H9 (cell line): Measurements from ENCODE around the gene CLIC6. TPM values are rescaled to one million over a fixed set of nuclear protein-coding genes. Genes with fewer than 3 reads are reported as not detected.

Experiments
- DNase-seq: peaks from one replicate; pipeline ENCODE4 v3.0.0-alpha.2; 2017
- H2AFZ ChIP-seq: one replicate; pipeline ENCODE4 v1.6.1; 2013; ENCODE audit warnings: mild to moderate bottlenecking, low read length, control low read depth, moderate library complexity
- H2AK5ac ChIP-seq: 2 replicates; pipeline ENCODE4 v1.6.1; 2013; ENCODE audit warnings: low read length, control low read depth, mixed read lengths; ENCODE audit not compliant: insufficient read length
- H2BK120ac ChIP-seq: one replicate; pipeline ENCODE4 v1.6.1; 2013; ENCODE audit warnings: low read depth, mild to moderate bottlenecking, low read length, control low read depth, inconsistent platforms; ENCODE audit not compliant: poor library complexity, severe bottlenecking
- H2BK12ac ChIP-seq: 2 replicates; pipeline ENCODE4 v1.6.1; 2013; ENCODE audit warnings: low read length, control low read depth, mixed read lengths, low read depth; ENCODE audit not compliant: insufficient read length
- H2BK15ac ChIP-seq: 2 replicates; pipeline ENCODE4 v1.6.1; 2013; ENCODE audit warnings: low read depth, low read length, control low read depth
- H2BK20ac ChIP-seq: one replicate; pipeline ENCODE4 v1.6.1; 2013; ENCODE audit warnings: low read depth, mild to moderate bottlenecking, low read length, control low read depth, inconsistent platforms; ENCODE audit not compliant: poor library complexity, severe bottlenecking
- H2BK5ac ChIP-seq: 2 replicates; pipeline ENCODE4 v1.6.1; 2013; ENCODE audit warnings: low read length, control low read depth, mixed read lengths; ENCODE audit not compliant: insufficient read length
- H3K14ac ChIP-seq: 2 replicates; pipeline ENCODE4 v1.6.1; 2013; ENCODE audit warnings: low read length, control low read depth; ENCODE audit not compliant: insufficient read depth
- H3K18ac ChIP-seq: 2 replicates; pipeline ENCODE4 v1.6.1; 2013; ENCODE audit warnings: low read depth, mild to moderate bottlenecking, mixed read lengths, low read length, control low read depth; ENCODE audit not compliant: insufficient read length
- H3K23ac ChIP-seq: 2 replicates; pipeline ENCODE4 v1.6.1; 2013; ENCODE audit warnings: low read length, control low read depth, mixed read lengths, low read depth; ENCODE audit not compliant: insufficient read length
- H3K23me2 ChIP-seq: 2 replicates; pipeline ENCODE4 v1.6.1; 2013; ENCODE audit warnings: low read depth, mild to moderate bottlenecking, mixed read lengths, low read length, control low read depth; ENCODE audit not compliant: insufficient read length, poor library complexity, severe bottlenecking
- H3K27ac ChIP-seq: 2 replicates; pipeline ENCODE4 v1.5.1; 2013; ENCODE audit warnings: low read length, control low read depth, mixed read lengths, low read depth; ENCODE audit not compliant: insufficient read length
- H3K27me3 ChIP-seq: 2 replicates; pipeline ENCODE4 v1.6.1; 2013; ENCODE audit warnings: low read length, control low read depth, inconsistent platforms; ENCODE audit not compliant: insufficient read depth
- H3K4ac ChIP-seq: 2 replicates; pipeline ENCODE4 v1.6.1; 2013; ENCODE audit warnings: low read depth, mild to moderate bottlenecking, control low read depth, inconsistent platforms, low read length, moderate library complexity
- H3K4me1 ChIP-seq: 2 replicates; pipeline ENCODE4 v1.6.1; 2013; ENCODE audit warnings: low read length, control low read depth, inconsistent platforms; ENCODE audit not compliant: insufficient read depth
- H3K4me2 ChIP-seq: 2 replicates; pipeline ENCODE4 v1.6.1; 2013; ENCODE audit warnings: low read length, control low read depth, mixed read lengths; ENCODE audit not compliant: insufficient read length, insufficient read depth
- H3K56ac ChIP-seq: 2 replicates; pipeline ENCODE4 v1.6.1; 2013; ENCODE audit warnings: low read depth, mild to moderate bottlenecking, mixed read lengths, low read length, control low read depth; ENCODE audit not compliant: insufficient read length
- H3K79me1 ChIP-seq: 2 replicates; pipeline ENCODE4 v1.6.1; 2013; ENCODE audit warnings: low read depth, mild to moderate bottlenecking, moderate library complexity, low read length, control low read depth, inconsistent platforms; ENCODE audit not compliant: insufficient read depth, poor library complexity, severe bottlenecking
- H3K79me2 ChIP-seq: 2 replicates; pipeline ENCODE4 v1.6.1; 2013; ENCODE audit warnings: low read length, control low read depth, inconsistent platforms; ENCODE audit not compliant: insufficient read depth
- H3K9ac ChIP-seq: 2 replicates; pipeline ENCODE4 v1.6.1; 2013; ENCODE audit warnings: low read length, control low read depth, mixed read lengths; ENCODE audit not compliant: insufficient read length; ENCODE audit errors: extremely low read depth
- H3K9me3 ChIP-seq: one replicate; pipeline ENCODE4 v1.6.1; 2013; ENCODE audit warnings: low read depth, low read length, inconsistent platforms; ENCODE audit not compliant: control insufficient read depth
- H3T11ph ChIP-seq: one replicate; pipeline ENCODE4 v1.6.1; 2013; ENCODE audit warnings: mild to moderate bottlenecking, low read length, control low read depth, inconsistent platforms
- H4K20me1 ChIP-seq: one replicate; pipeline ENCODE4 v1.6.1; 2013; ENCODE audit not compliant: control insufficient read depth, insufficient read length, insufficient read depth
- H4K5ac ChIP-seq: 2 replicates; pipeline ENCODE4 v1.6.1; 2013; ENCODE audit warnings: low read depth, mild to moderate bottlenecking, mixed read lengths, low read length, control low read depth; ENCODE audit not compliant: insufficient read length
- H4K8ac ChIP-seq: replicated peaks from 2 replicates; pipeline ENCODE4 v1.6.1; 2013; ENCODE audit warnings: low read length, control low read depth, mixed read lengths, low read depth; ENCODE audit not compliant: insufficient read length
- H4K91ac ChIP-seq: 2 replicates; pipeline ENCODE4 v1.6.1; 2013; ENCODE audit warnings: low read depth, mild to moderate bottlenecking, moderate library complexity, mixed read lengths, low read length, control low read depth; ENCODE audit not compliant: insufficient read length
- H3K27ac Mint-ChIP-seq, 3 experiments: 2 replicates in 2 of 3; 3 replicates in 1 of 3; pipeline ENCODE4 v1.8.0; 2020 to 2021; ENCODE audit warnings: mixed read lengths in 3 of 3, mild to moderate bottlenecking in 1 of 3, moderate library complexity in 1 of 3
- H3K27me3 Mint-ChIP-seq: 2 replicates; pipeline ENCODE4 v1.8.0; 2021; ENCODE audit warnings: low read depth, mild to moderate bottlenecking, moderate library complexity, mixed read lengths
- H3K36me3 Mint-ChIP-seq, 3 experiments: 2 replicates in 2 of 3; 3 replicates in 1 of 3; pipeline ENCODE4 v1.8.0; 2020 to 2021; ENCODE audit warnings: low read depth in 3 of 3, mixed read lengths in 3 of 3; ENCODE audit not compliant: insufficient read depth in 1 of 3
- H3K4me1 Mint-ChIP-seq, 2 experiments: 2 replicates each; pipeline ENCODE4 v1.8.0; 2020; ENCODE audit warnings: mixed read lengths in 2 of 2
- H3K4me3 Mint-ChIP-seq, 2 experiments: 2 replicates in 1 of 2; 3 replicates in 1 of 2; pipeline ENCODE4 v1.8.0; 2020 to 2021; ENCODE audit warnings: mild to moderate bottlenecking in 2 of 2, mixed read lengths in 2 of 2, moderate library complexity in 1 of 2
- H3K9me3 Mint-ChIP-seq, 2 experiments: 2 replicates in 1 of 2; 3 replicates in 1 of 2; pipeline ENCODE4 v1.8.0; 2020; ENCODE audit warnings: mild to moderate bottlenecking in 2 of 2, mixed read lengths in 2 of 2, moderate library complexity in 1 of 2
- CTCF ChIP-seq: fragments of 200-600 bp; sonication (generic); conservative IDR thresholded peaks from 3 replicates; pipeline ENCODE4 v1.8.0; 2021; ENCODE audit warnings: antibody characterized with exemption, mild to moderate bottlenecking
- WGBS: extraction: QIAGEN DNeasy Blood & Tissue Kit; methylation state at CpG from one replicate; pipeline ENCODE4 v1.1.7; 2013; ENCODE audit warnings: missing lambda C conversion rate, low lambda C conversion rate, mixed read lengths; ENCODE audit not compliant: insufficient read length; ENCODE audit errors: extremely low coverage; 5-methylcytosine and 5-hydroxymethylcytosine counted together
- total RNA-seq: library from RNA; stranded (reverse); gene quantifications from 2 replicates; pipeline ENCODE4 v1.2.1, GENCODE V29; 2021

CLIC6 gene
- total RNA-seq, 1 experiment from 2014 or later: 1.3 TPM

GRCh38 chr21:34744801-34745200 lies 76.0 kb downstream of the CLIC6 start:
- Histone ChIP-seq H4K20me1 (no peaks in the 10 kb centered on the region), H3K9me3 (no peaks in the 10 kb centered on the region), H2BK20ac (no peak overlapping the region), H2BK120ac (no peak overlapping the region), H4K8ac (no peak overlapping the region), H2AFZ (no peak overlapping the region), H3K27ac (no peak overlapping the region), H3K4ac (no peak overlapping the region), H3K79me1 (no peaks in the 10 kb centered on the region), H3K79me2 (no peaks in the 10 kb centered on the region), H4K5ac (no peak overlapping the region), H2BK5ac (no peak overlapping the region), H3K56ac (no peak overlapping the region), H3K9ac (no peak overlapping the region), H3K23me2 (no peaks in the 10 kb centered on the region), H3T11ph (no peak overlapping the region), H2AK5ac (no peak overlapping the region), H4K91ac (no peak overlapping the region), H3K18ac (no peak overlapping the region), H3K4me2 (no peak overlapping the region), H3K4me1 (no peaks in the 10 kb centered on the region), H3K27me3 (no peaks in the 10 kb centered on the region), H2BK12ac (no peak overlapping the region), H2BK15ac (no peak overlapping the region), H3K14ac (no peak overlapping the region), H3K23ac (no peak overlapping the region)
- Mint-ChIP-seq H3K27me3 (peaks cover 12% of the 10 kb centered on the region), H3K4me1 (no peaks in the 10 kb centered on the region), H3K9me3 (peaks cover 0 to 3% of the 10 kb centered on the region in 2 experiments; a peak in 2 of 5 replicates), H3K36me3 (no peaks in the 10 kb centered on the region), H3K4me3 (no peak overlapping the region), H3K27ac (no peak overlapping the region)
- no peak for TF ChIP-seq CTCF
- DNase-seq: no peak
- no CpG with 5 or more reads among the region's 3 CpGs for WGBS
